OCI-LY1 (cell line): ENCODE results near the gene TSHZ3.

ENCODE experiments used
- CTCF ChIP-seq: fragments of 200-600 bp; sonication (generic), shearing (Covaris generic); IDR thresholded peaks from 2 replicates; pipeline ENCODE4 v1.5.1; 2017; ENCODE audit warnings: mild to moderate bottlenecking, antibody characterized with exemption, low read length, moderate library complexity, mixed read lengths
- EZH2 ChIP-seq: fragments of 200-600 bp; sonication (generic), shearing (Covaris generic); IDR thresholded peaks from 2 replicates; pipeline ENCODE4 v1.8.0; 2017; ENCODE audit warnings: borderline replicate concordance, mixed run types, mild to moderate bottlenecking, antibody characterized with exemption, low read length, moderate library complexity, mixed read lengths

- TF ChIP-seq CTCF, result no peak
- no peak for TF ChIP-seq EZH2
These were observed 56.5 kb downstream of the TSHZ3 start for GRCh38 chr19:31292639-31293185.
